ENCODE data around the gene GADD45B. TPM values are rescaled to one million over a fixed set of nuclear protein-coding genes. Genes with fewer than 3 reads are reported as not detected.
A peak's percentile ranks its signal among the peaks of the same experiment; 100 is the strongest.

GADD45B gene
- total and polyA plus RNA-seq, 10 of the 15 experiments (the other 5 are each of a cell fraction or from before 2014, with no cell fraction given), result 2.4 to 180 (median 91.1) TPM

DNA sequence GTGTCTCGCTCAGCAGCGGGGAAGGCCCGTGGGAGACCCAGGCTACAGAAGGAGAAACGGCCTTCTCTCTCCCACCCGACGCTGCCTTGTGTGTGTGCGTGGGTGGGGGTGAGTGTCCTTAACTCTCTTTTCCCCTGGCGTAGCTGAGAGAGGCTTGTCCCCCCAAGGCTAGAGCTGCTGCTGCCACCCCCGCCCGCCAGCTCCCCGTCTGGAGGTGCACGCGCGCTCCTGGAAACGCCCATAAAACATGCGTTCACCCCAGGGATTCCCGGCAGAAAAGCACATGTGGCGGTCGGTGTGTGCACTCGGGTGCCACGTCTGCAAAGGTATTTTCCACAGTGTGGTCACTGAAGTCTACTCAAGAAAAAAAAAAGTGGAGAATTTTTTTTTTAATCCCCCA is 36.1 kb downstream of the GADD45B start (continued):
- no peak for TF ChIP-seq TCF12 (IDR thresholded peaks at IDR 0.05; ENCODE audit: low read depth, low read length)
- no peak for TF ChIP-seq PML (IDR thresholded peaks at IDR 0.05; ENCODE audit: low read length)
- no peak for TF ChIP-seq NFYB (IDR thresholded peaks at IDR 0.05; ENCODE audit: insufficient read depth, low read depth, low read length)
- TF ChIP-seq ZNF217 (IDR thresholded peaks at IDR 0.05), result no peak
- TF ChIP-seq MTA2 (IDR thresholded peaks at IDR 0.05; ENCODE audit: low read depth), result peak; percentile 19; the same call in 1 of the 2 replicates
- TF ChIP-seq CREM (IDR thresholded peaks at IDR 0.05; ENCODE audit: low read depth), result peak; percentile 56; the same call in 1 of the 2 replicates
- TF ChIP-seq, protein P1, sequence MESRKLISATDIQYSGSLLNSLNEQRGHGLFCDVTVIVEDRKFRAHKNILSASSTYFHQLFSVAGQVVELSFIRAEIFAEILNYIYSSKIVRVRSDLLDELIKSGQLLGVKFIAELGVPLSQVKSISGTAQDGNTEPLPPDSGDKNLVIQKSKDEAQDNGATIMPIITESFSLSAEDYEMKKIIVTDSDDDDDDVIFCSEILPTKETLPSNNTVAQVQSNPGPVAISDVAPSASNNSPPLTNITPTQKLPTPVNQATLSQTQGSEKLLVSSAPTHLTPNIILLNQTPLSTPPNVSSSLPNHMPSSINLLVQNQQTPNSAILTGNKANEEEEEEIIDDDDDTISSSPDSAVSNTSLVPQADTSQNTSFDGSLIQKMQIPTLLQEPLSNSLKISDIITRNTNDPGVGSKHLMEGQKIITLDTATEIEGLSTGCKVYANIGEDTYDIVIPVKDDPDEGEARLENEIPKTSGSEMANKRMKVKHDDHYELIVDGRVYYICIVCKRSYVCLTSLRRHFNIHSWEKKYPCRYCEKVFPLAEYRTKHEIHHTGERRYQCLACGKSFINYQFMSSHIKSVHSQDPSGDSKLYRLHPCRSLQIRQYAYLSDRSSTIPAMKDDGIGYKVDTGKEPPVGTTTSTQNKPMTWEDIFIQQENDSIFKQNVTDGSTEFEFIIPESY (IDR thresholded peaks at IDR 0.05), result no peak
- TF ChIP-seq CHD2 (IDR thresholded peaks at IDR 0.05; ENCODE audit: borderline replicate concordance, low read depth, low read length), result no peak

DNA sequence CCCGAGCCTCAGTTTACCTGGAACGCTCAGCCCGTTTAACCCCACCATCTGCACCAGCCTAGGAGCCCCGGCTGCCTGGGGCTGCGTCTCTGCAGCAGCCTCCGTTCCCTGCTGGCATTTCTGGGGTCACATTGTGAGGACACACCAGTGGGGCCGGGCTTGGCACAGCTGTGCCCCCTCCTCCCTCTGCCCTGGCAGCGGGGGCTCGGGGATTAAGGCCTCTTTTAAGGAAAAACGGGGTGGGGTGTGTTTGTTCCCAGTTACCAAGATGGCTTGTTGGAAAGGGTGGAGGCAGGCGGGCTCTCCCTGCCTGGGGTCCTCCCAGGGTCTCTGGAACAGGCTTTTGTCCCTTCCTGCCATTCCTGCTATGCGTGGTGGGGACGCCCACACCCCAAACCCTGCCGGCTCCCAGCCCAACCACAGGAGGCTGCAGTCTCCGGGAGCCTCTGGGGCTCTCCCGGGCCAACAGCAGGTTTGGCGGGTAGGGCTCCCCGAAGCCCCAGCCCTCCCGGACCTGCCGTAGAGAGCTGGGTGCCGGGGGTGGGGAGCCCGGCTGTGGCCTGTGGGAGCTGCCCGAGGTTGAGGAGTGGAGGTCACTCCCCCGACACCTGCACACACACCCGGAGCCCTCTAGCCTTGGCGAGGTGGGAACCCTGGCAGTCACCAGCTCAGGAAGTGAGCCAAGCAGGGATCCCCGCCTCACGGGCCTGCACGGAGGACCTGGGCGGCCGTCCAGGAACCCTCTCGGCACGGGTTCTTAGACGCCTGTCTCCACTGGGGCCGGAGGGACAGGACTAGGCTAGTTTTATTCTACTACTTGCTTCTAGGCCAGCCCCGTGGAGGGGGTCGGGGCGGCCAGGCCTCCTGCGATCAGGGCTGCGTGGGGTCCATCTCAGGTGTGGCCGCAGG is 36.9 kb downstream of the GADD45B start:
- Histone ChIP-seq H3K9ac (ENCODE audit: control insufficient read depth, insufficient read depth, low read length) (no peak overlapping the region), H3K9me3 (replicated peaks; ENCODE audit: control insufficient read depth, insufficient read depth, low read length) (no peaks in the 10 kb centered on the region), H3K27ac (ENCODE audit: control insufficient read depth, insufficient read depth) (no peak overlapping the region), H2AFZ (ENCODE audit: control insufficient read depth, low read depth, low read length) (no peak overlapping the region), H3K79me2 (ENCODE audit: control insufficient read depth, insufficient read depth, low read length) (no peaks in the 10 kb centered on the region), H4K20me1 (ENCODE audit: control insufficient read depth, insufficient read depth) (no peaks in the 10 kb centered on the region), H3K36me3 (ENCODE audit: control insufficient read depth in 2 of 2, insufficient read depth in 2 of 2, low read length in 1 of 2) (no peaks in the 10 kb centered on the region; a peak in 1 of 4 replicates), H3K4me2 (ENCODE audit: control insufficient read depth, insufficient read depth) (no peak overlapping the region), H3K27me3 (replicated peaks in 1 of 2; ENCODE audit: control insufficient read depth in 2 of 2, insufficient read depth in 2 of 2, low read length in 1 of 2) (no peaks in the 10 kb centered on the region), H3K4me3 (no peak overlapping the region), H3K4me1 (ENCODE audit: control insufficient read depth, insufficient read depth, low read length) (peaks cover 10% of the 10 kb centered on the region)
- intact Hi-C loops (cut with micrococcal nuclease; ENCODE audit: unreplicated experiment) (no loop called here), in situ Hi-C loops (cut with MboI) (no loop called here)
- SMC1A ChIA-PET (ENCODE audit: uncharacterized antibody, unreplicated experiment), result interaction anchor here (0.6 to 1.2 kb wide), 5 partner anchors 10 to 37 kb away, joined by 3 to 4 read pairs (median 3); partner anchors contain the start of gene GADD45B
- DNase-seq (ENCODE audit: low read depth, low spot score), result no peak
- RAD21 ChIA-PET (ENCODE audit: unreplicated experiment), result interaction anchor here (1.5 to 2.1 kb wide), 3 partner anchors 33 to 95 kb away, joined by 6 to 7 read pairs (median 6); partner anchors contain the start of gene GADD45B
- CTCF ChIA-PET, result interaction anchor here (0.6 to 1.5 kb wide), 4 partner anchors 31 to 1543 kb away, joined by 3 to 5 read pairs (median 3); no protein-coding TSS in a partner anchor
- WGBS (ENCODE audit: insufficient coverage, insufficient replicate concordance, low lambda C conversion rate, missing lambda C conversion rate), result 80% methylated on average over 36 of the region's 41 CpGs
- ATAC-seq, result no peak
- POLR2A ChIA-PET, result interaction anchor here (0.6 to 1.2 kb wide), 3 partner anchors 37 to 419 kb away, joined by 3 to 4 read pairs (median 3); partner anchors contain the start of gene GADD45B
- FAIRE-seq, result no peak
- no TSS peak for BruUV-seq (replicated peaks)
- TF ChIP-seq TARDBP (IDR thresholded peaks at IDR 0.05; ENCODE audit: borderline replicate concordance) (no peak), POLR2A (IDR thresholded peaks at IDR 0.05; ENCODE audit: low read depth, low read length) (0 out of 2 replicates have a peak, but pooled peaks have one; percentile 25), SMAD1 (IDR thresholded peaks at IDR 0.05; ENCODE audit: low read depth, partially characterized antibody) (no peak), SPI1 (IDR thresholded peaks at IDR 0.05; ENCODE audit: borderline replicate concordance, insufficient read depth, low read depth, low read length) (no peak), LARP7 (IDR thresholded peaks at IDR 0.05) (no peak)
- TF ChIP-seq, protein P2, sequence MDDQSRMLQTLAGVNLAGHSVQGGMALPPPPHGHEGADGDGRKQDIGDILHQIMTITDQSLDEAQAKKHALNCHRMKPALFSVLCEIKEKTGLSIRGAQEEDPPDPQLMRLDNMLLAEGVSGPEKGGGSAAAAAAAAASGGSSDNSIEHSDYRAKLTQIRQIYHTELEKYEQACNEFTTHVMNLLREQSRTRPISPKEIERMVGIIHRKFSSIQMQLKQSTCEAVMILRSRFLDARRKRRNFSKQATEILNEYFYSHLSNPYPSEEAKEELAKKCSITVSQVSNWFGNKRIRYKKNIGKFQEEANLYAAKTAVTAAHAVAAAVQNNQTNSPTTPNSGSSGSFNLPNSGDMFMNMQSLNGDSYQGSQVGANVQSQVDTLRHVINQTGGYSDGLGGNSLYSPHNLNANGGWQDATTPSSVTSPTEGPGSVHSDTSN (IDR thresholded peaks at IDR 0.05; ENCODE audit: insufficient replicate concordance, low read depth, low read length), result no peak
- TF ChIP-seq, protein P3, sequence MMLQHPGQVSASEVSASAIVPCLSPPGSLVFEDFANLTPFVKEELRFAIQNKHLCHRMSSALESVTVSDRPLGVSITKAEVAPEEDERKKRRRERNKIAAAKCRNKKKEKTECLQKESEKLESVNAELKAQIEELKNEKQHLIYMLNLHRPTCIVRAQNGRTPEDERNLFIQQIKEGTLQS (IDR thresholded peaks at IDR 0.05; ENCODE audit: borderline replicate concordance, extremely low read depth, low read depth, low read length), result no peak
- TF ChIP-seq, protein P4, sequence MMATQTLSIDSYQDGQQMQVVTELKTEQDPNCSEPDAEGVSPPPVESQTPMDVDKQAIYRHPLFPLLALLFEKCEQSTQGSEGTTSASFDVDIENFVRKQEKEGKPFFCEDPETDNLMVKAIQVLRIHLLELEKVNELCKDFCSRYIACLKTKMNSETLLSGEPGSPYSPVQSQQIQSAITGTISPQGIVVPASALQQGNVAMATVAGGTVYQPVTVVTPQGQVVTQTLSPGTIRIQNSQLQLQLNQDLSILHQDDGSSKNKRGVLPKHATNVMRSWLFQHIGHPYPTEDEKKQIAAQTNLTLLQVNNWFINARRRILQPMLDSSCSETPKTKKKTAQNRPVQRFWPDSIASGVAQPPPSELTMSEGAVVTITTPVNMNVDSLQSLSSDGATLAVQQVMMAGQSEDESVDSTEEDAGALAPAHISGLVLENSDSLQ (IDR thresholded peaks at IDR 0.05), result no peak
